CD4-positive, CD25-positive, alpha-beta regulatory T cell (primary cell): ENCODE results near the gene COPG1. TPM values are rescaled to one million over a fixed set of nuclear protein-coding genes. Genes with fewer than 3 reads are reported as not detected.

Experiments
- ATAC-seq, 2 donors: fragments of 150-1000 bp; cut with Tn5 transposase; one replicate each; pipeline ENCODE4 v1.10.0; 2021; ENCODE audit warnings: low read depth in 2 of 2, moderate number of reproducible peaks in 2 of 2, moderate library complexity in 1 of 2
- DNase-seq, 3 donors: peaks; one replicate each; pipeline versions ENCODE4 v3.0.0 to v3.0.0-alpha.2; 2012 to 2022; ENCODE audit warnings: mixed read lengths in 1 of 3
- H3K27ac ChIP-seq: one replicate; pipeline ENCODE4 v1.7.0; 2013; ENCODE audit warnings: mild to moderate bottlenecking, low read length; ENCODE audit not compliant: insufficient read depth, poor library complexity, severe bottlenecking
- H3K27me3 ChIP-seq: one replicate; pipeline ENCODE4 v1.7.0; 2013; ENCODE audit warnings: low read length; ENCODE audit not compliant: control insufficient read depth, insufficient read depth
- H3K36me3 ChIP-seq: one replicate; pipeline ENCODE4 v1.7.0; 2013; ENCODE audit warnings: mild to moderate bottlenecking, low read length, moderate library complexity; ENCODE audit not compliant: control insufficient read depth, insufficient read depth
- H3K4me1 ChIP-seq: 2 replicates; pipeline ENCODE4 v1.7.0; 2013; ENCODE audit warnings: mild to moderate bottlenecking, low read length; ENCODE audit not compliant: insufficient read depth, control insufficient read depth, poor library complexity, severe bottlenecking
- H3K4me3 ChIP-seq: one replicate; pipeline ENCODE4 v1.7.0; 2013; ENCODE audit warnings: low read depth, mild to moderate bottlenecking, low read length, moderate library complexity
- H3K9me3 ChIP-seq, 2 experiments: 1 replicate in 1 of 2; 2 replicates in 1 of 2; pipeline ENCODE4 v1.7.0; 2013; ENCODE audit warnings: low read length in 2 of 2, mild to moderate bottlenecking in 1 of 2, moderate library complexity in 1 of 2; ENCODE audit not compliant: control insufficient read depth in 2 of 2
- H3K27ac Mint-ChIP-seq, 3 donors: one replicate each; pipeline ENCODE4 v1.8.0; 2020 to 2022; ENCODE audit warnings: mild to moderate bottlenecking in 3 of 3, mixed read lengths in 3 of 3, moderate library complexity in 2 of 3
- H3K27me3 Mint-ChIP-seq: one replicate; pipeline ENCODE4 v1.8.0; 2022; ENCODE audit warnings: mild to moderate bottlenecking, mixed read lengths
- H3K36me3 Mint-ChIP-seq: one replicate; pipeline ENCODE4 v1.8.0; 2020; ENCODE audit warnings: mixed read lengths
- H3K4me1 Mint-ChIP-seq, 4 donors: one replicate each; pipeline ENCODE4 v1.8.0; 2020 to 2022; ENCODE audit warnings: mixed read lengths in 4 of 4, mild to moderate bottlenecking in 1 of 4
- H3K4me3 Mint-ChIP-seq, 4 donors: one replicate each; pipeline ENCODE4 v1.8.0; 2020 to 2022; ENCODE audit warnings: mild to moderate bottlenecking in 4 of 4, mixed read lengths in 4 of 4, moderate library complexity in 3 of 4
- H3K9me3 Mint-ChIP-seq, 7 donors: one replicate each; pipeline ENCODE4 v1.8.0; 2020 to 2022; ENCODE audit warnings: mixed read lengths in 7 of 7, mild to moderate bottlenecking in 3 of 7, moderate library complexity in 2 of 7
- polyA plus RNA-seq, 4 donors: library from polyadenylated mRNA; unstranded; fragments of 300-500 nt; fragmentation: Illumina TruSeq; gene quantifications; one replicate each; pipeline ENCODE4 v1.2.3, GENCODE V29; 2021
- total RNA-seq: library from RNA; stranded (reverse); gene quantifications from one replicate; pipeline ENCODE4 v1.2.3, GENCODE V29; 2022

COPG1 gene, protein sequence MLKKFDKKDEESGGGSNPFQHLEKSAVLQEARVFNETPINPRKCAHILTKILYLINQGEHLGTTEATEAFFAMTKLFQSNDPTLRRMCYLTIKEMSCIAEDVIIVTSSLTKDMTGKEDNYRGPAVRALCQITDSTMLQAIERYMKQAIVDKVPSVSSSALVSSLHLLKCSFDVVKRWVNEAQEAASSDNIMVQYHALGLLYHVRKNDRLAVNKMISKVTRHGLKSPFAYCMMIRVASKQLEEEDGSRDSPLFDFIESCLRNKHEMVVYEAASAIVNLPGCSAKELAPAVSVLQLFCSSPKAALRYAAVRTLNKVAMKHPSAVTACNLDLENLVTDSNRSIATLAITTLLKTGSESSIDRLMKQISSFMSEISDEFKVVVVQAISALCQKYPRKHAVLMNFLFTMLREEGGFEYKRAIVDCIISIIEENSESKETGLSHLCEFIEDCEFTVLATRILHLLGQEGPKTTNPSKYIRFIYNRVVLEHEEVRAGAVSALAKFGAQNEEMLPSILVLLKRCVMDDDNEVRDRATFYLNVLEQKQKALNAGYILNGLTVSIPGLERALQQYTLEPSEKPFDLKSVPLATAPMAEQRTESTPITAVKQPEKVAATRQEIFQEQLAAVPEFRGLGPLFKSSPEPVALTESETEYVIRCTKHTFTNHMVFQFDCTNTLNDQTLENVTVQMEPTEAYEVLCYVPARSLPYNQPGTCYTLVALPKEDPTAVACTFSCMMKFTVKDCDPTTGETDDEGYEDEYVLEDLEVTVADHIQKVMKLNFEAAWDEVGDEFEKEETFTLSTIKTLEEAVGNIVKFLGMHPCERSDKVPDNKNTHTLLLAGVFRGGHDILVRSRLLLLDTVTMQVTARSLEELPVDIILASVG
- 90.4 TPM for total RNA-seq
- 100 to 1,000 TPM in 1 of 4 donors, 10 to 100 TPM in 3; 67.7 to 105 (median 85.0) TPM for polyA plus RNA-seq

DNA sequence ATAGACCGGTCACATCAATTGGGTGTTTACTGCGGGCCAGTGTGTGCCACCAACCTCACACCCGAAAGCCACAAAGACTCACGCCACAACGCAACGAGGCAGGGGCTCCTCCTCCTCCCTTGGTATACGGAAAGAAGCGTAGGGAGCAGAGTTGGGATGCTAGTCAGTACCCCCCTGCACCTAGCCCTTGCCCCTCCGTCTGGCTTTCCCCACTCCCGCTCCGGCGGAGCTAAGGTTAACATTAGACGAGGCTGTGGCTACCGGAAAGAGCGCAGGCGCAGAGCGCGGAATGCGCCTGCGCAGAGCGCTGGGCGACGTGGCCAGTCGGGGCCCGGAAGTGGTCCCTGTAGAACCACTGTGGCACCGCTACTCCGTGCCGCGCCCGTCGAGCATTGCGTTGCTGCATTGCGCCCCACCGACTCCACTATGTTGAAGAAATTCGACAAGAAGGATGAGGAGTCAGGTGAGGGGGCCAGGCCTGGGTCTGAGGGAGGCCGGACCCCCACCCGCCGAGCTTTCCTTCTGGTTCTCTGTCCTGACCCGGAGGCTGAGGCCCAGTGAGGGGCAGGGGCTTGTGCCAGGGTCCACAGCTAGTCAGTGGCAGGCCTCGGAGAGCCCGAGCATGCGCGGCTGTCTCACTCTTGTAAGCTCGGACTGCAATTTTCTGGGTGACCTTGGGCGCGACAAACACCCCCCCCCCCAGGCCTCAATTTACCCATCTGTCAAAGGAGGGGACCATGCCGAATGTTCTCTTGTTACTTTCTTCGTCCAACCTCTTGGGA, at the start of gene COPG1:
COPG1 (plus strand) TSS at position 323 of the 782 bp plus-strand sequence; CDS start at position 427, 104 bp downstream.
- Histone ChIP-seq H3K9me3 (no peaks in the 10 kb centered on the region), H3K27ac (peak within 1 kb of the TSS; percentile 83), H3K4me3 (peak within 1 kb of the TSS; percentile 96), H3K36me3 (peaks cover 24% of the 10 kb centered on the region), H3K27me3 (no peaks in the 10 kb centered on the region), H3K4me1 (peaks cover 23% of the 10 kb centered on the region)
- ATAC-seq (peak; percentile 84 to 86), DNase-seq (peak; percentile 82 to 93 (median 89))
- H3K4me3 Mint-ChIP-seq: peak within 1 kb of the TSS; percentile 96 to 97 (median 96)
- peaks cover 28 to 59% (median 36%) of the 10 kb centered on the region in 4 donors for H3K4me1 Mint-ChIP-seq
- peaks cover 18% of the 10 kb centered on the region for H3K36me3 Mint-ChIP-seq
- H3K27ac Mint-ChIP-seq: peak within 1 kb of the TSS; percentile 98 to 99 (median 98)
- H3K9me3 Mint-ChIP-seq: no peaks in the 10 kb centered on the region
- H3K27me3 Mint-ChIP-seq: no peaks in the 10 kb centered on the region

DNA sequence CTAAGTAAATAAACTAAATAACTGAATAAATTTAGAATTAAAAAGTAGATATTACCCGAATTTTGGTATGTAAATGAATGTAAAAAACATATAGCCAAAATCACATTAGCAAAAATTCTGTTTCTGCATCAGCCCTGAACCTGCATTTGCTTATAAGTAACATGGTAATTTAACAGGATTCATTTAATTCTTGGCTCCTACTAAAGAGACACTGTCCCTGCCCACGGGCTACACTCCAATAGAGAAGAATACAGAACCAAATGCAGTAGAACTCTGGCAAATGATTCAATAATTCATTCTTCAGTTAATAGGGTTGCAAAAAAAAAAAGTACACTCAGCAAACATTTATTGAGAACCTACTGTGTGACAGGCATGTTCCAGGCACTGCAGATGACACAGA, 44.9 kb upstream of the COPG1 start:
- no peaks in the 10 kb centered on the region for H3K27me3 Mint-ChIP-seq
- Histone ChIP-seq H3K27me3 (no peaks in the 10 kb centered on the region), H3K9me3 (no peaks in the 10 kb centered on the region), H3K27ac (no peak overlapping the region), H3K36me3 (no peaks in the 10 kb centered on the region), H3K4me3 (no peak overlapping the region), H3K4me1 (no peaks in the 10 kb centered on the region)
- no peaks in the 10 kb centered on the region for H3K4me1 Mint-ChIP-seq
- H3K36me3 Mint-ChIP-seq: no peaks in the 10 kb centered on the region
- H3K4me3 Mint-ChIP-seq: no peak overlapping the region
- ATAC-seq: no peak
- no peak for DNase-seq
- H3K9me3 Mint-ChIP-seq: no peaks in the 10 kb centered on the region
- H3K27ac Mint-ChIP-seq: no peak overlapping the region

DNA sequence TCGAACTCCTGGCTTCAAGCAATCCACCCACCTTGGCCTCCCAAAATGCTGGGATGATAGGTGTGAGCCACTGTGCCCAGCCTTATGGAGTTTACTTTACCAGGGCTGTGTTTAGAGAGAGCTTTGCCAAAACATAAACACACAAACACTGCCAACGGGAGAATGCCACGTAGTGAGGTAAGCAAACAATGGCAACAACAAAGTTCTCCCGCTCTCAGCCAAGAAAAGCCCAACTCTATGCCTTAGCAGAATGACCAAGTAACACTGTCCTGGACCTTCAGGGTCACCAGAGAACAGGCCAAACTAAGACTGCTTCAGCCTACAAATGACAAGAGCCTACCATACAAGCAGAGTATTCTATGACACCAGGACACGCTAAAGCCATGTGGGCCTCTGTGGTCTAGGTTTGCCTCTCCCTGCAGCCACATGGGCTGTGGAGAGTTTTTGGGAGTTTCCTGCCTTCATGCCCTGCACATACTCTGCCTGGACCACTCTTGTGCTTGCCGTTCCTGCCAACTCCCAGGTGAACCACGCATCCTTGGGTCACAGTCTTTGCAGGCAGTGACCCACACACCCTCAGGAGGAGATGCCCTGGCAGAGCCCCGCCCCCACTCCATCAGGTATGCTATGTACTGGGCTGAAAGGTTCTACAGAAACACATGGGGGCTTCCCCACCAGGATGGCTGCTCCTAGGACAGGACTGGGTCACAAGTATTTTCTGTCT, 44.1 kb upstream of the COPG1 start:
- H3K9me3 ChIP-seq: no peaks in the 10 kb centered on the region
- no peaks in the 10 kb centered on the region for H3K36me3 Mint-ChIP-seq
- no peaks in the 10 kb centered on the region for H3K4me1 ChIP-seq
- no peak overlapping the region for H3K27ac ChIP-seq
- no peaks in the 10 kb centered on the region for H3K27me3 Mint-ChIP-seq
- no peak overlapping the region for H3K27ac Mint-ChIP-seq
- no peak overlapping the region for H3K4me3 Mint-ChIP-seq
- no peak overlapping the region for H3K4me3 ChIP-seq
- no peaks in the 10 kb centered on the region for H3K27me3 ChIP-seq
- ATAC-seq (no peak), DNase-seq (no peak)
- no peaks in the 10 kb centered on the region for H3K4me1 Mint-ChIP-seq
- H3K9me3 Mint-ChIP-seq: no peaks in the 10 kb centered on the region
- no peaks in the 10 kb centered on the region for H3K36me3 ChIP-seq

DNA sequence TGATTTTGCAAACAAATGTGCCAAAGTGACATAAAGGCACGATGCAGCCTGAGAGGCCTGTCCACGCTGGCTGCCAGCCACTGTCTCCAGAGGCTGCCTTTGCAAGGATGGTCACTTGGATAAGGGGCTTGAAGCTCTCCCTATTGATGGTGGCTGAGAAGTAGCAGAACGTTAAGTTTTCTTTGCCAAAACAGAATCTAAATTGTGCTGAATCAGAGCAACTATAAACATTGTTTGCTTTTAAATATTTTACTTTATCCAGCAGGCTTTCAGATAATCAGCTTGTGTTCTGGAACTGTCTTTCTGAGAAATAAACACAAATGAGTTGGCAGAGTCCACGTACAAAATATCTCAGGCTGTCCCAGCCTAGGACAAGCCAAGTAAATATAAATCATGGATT, 41.9 kb upstream of the COPG1 start:
- ATAC-seq (no peak), DNase-seq (no peak)
- H3K9me3 ChIP-seq: no peaks in the 10 kb centered on the region
- no peaks in the 10 kb centered on the region for H3K9me3 Mint-ChIP-seq
- H3K4me1 Mint-ChIP-seq: no peaks in the 10 kb centered on the region
- no peaks in the 10 kb centered on the region for H3K4me1 ChIP-seq
- H3K36me3 ChIP-seq: no peaks in the 10 kb centered on the region
- H3K27me3 Mint-ChIP-seq: no peaks in the 10 kb centered on the region
- no peaks in the 10 kb centered on the region for H3K36me3 Mint-ChIP-seq
- H3K27me3 ChIP-seq: no peaks in the 10 kb centered on the region
- peak overlapping the region in 1 of 3 donors; percentile 55 for H3K27ac Mint-ChIP-seq
- no peak overlapping the region for H3K4me3 Mint-ChIP-seq
- H3K4me3 ChIP-seq: no peak overlapping the region
- H3K27ac ChIP-seq: no peak overlapping the region

DNA sequence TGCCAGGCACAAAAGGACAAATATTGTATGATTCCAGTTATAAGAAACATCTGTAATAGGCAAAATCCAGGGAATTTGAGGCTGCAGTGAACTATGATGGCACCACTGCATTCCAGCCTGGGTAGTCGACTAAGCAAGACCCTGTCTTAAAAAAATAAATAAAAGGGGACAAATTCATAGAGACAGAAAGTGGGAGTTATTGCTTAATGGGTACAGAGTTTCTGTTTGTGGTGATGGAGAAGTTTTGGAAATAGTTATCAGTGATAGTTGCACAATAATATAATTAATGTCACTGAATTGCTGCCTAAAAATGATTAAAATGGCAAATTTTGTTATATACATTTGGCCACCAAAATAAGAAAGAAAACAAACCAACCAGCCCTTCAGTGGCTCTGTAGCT, 38.1 kb upstream of the COPG1 start:
- H3K9me3 Mint-ChIP-seq: no peaks in the 10 kb centered on the region
- Histone ChIP-seq H3K4me1 (no peaks in the 10 kb centered on the region), H3K4me3 (no peak overlapping the region), H3K27me3 (no peaks in the 10 kb centered on the region), H3K36me3 (no peaks in the 10 kb centered on the region), H3K9me3 (no peaks in the 10 kb centered on the region), H3K27ac (no peak overlapping the region)
- H3K36me3 Mint-ChIP-seq: no peaks in the 10 kb centered on the region
- no peak for DNase-seq
- no peak overlapping the region for H3K4me3 Mint-ChIP-seq
- H3K4me1 Mint-ChIP-seq: no peaks in the 10 kb centered on the region
- no peaks in the 10 kb centered on the region for H3K27me3 Mint-ChIP-seq
- H3K27ac Mint-ChIP-seq: no peak overlapping the region
- no peak for ATAC-seq

DNA sequence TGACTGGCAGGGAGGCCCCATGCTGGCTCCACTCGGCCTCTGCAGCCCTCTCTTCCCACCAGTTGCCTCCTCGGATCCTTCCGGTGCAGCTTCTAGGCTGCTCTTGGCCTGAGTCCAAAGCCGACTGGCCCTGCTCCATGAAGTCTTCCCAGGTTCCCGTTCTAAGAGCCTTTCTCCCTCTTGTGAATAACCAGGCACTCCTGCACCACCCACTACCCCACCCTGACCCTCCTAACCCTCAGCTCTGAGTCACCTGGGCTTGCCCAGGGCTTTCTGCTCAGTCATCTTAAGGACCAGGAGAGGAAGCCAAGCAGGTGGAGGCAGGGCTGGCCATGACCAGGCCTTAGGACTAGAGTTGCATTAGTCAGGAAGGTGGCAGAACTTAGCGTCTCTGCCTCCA, 37.6 kb upstream of the COPG1 start:
- no peaks in the 10 kb centered on the region for H3K9me3 ChIP-seq
- no peaks in the 10 kb centered on the region for H3K27me3 ChIP-seq
- Mint-ChIP-seq H3K4me1 (no peaks in the 10 kb centered on the region), H3K9me3 (no peaks in the 10 kb centered on the region), H3K27ac (no peak overlapping the region), H3K27me3 (no peaks in the 10 kb centered on the region), H3K4me3 (no peak overlapping the region), H3K36me3 (no peaks in the 10 kb centered on the region)
- ATAC-seq: no peak
- H3K4me3 ChIP-seq: no peak overlapping the region
- no peak for DNase-seq
- no peaks in the 10 kb centered on the region for H3K36me3 ChIP-seq
- no peak overlapping the region for H3K27ac ChIP-seq
- no peaks in the 10 kb centered on the region for H3K4me1 ChIP-seq

DNA sequence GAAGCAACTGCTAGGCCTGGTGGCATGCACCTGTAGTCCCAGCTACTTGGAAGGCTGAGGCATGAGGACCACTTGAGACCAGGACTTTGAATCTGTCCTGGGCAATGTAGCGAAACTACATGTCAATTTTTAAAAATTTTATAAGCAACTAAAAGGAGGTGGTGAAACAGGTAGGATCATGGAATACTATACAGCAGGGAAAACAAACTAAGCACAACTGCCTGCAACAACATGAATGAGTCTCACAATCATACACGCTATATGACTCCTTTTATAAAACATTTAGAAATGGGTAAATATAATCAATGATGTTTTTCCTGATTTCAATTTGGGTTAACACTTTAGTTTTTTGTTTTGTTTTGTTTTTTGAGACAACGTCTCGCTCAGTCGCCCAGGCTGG, 36.2 kb upstream of the COPG1 start:
- no peak overlapping the region for H3K27ac ChIP-seq
- no peak overlapping the region for H3K4me3 Mint-ChIP-seq
- ATAC-seq: no peak

More for the DNA sequence above, 36.2 kb upstream of the COPG1 start:
- no peak overlapping the region for H3K27ac Mint-ChIP-seq
- no peaks in the 10 kb centered on the region for H3K27me3 Mint-ChIP-seq
- no peaks in the 10 kb centered on the region for H3K36me3 ChIP-seq
- H3K36me3 Mint-ChIP-seq: no peaks in the 10 kb centered on the region
- no peak overlapping the region for H3K4me3 ChIP-seq
- H3K4me1 Mint-ChIP-seq: no peaks in the 10 kb centered on the region
- no peaks in the 10 kb centered on the region for H3K9me3 Mint-ChIP-seq
- H3K9me3 ChIP-seq: no peaks in the 10 kb centered on the region
- DNase-seq: no peak
- H3K4me1 ChIP-seq: no peaks in the 10 kb centered on the region
- no peaks in the 10 kb centered on the region for H3K27me3 ChIP-seq
